Measurements from ENCODE around the gene GNPAT. TPM values are rescaled to one million over a fixed set of nuclear protein-coding genes. Genes with fewer than 3 reads are reported as not detected.

GNPAT gene
- total RNA-seq, 1 experiment from 2014 or later = 32.8 TPM

- POLR2A ChIA-PET = no interaction called here
- no peak for DNase-seq (ENCODE audit: low spot score)
- Mint-ChIP-seq H3K27ac (no peak overlapping the region; the same call in 1 of the 2 replicates), H3K27me3 (ENCODE audit: low read depth) (no peaks in the 10 kb centered on the region), H3K9me3 (no peaks in the 10 kb centered on the region), H3K4me1 (no peaks in the 10 kb centered on the region), H3K4me3 (no peak overlapping the region), H3K36me3 (peaks cover 9% of the 10 kb centered on the region)
- no peak for ATAC-seq
- CTCF ChIA-PET = no interaction called here
- TF ChIP-seq SMAD4 (CRISPR knock-in tag; IDR thresholded peaks at IDR 0.05) (no peak), ZNF416 (CRISPR knock-in tag; IDR thresholded peaks at IDR 0.05) (no peak)
These were observed 6.5 kb upstream of the GNPAT start for GRCh38 chr1:231234506-231234905.

GRCh38 chr1:231235526-231236207 is 5.3 kb upstream of the GNPAT start:
- POLR2A ChIA-PET = no interaction called here
- H3K27ac Mint-ChIP-seq = no peak overlapping the region
- H3K4me3 Mint-ChIP-seq = no peak overlapping the region
- CTCF ChIA-PET = no interaction called here
- H3K27me3 Mint-ChIP-seq (ENCODE audit: low read depth) = no peaks in the 10 kb centered on the region
- no peak for ATAC-seq
- H3K4me1 Mint-ChIP-seq = peaks cover 3% of the 10 kb centered on the region
- H3K36me3 Mint-ChIP-seq = peaks cover 9% of the 10 kb centered on the region
- no peak for DNase-seq (ENCODE audit: low spot score)
- no peaks in the 10 kb centered on the region for H3K9me3 Mint-ChIP-seq
- TF ChIP-seq SOX15 (CRISPR knock-in tag; IDR thresholded peaks at IDR 0.05) (no peak), EMX1 (CRISPR knock-in tag; IDR thresholded peaks at IDR 0.05) (no peak), GTF2I (CRISPR knock-in tag; conservative IDR thresholded peaks at IDR 0.05) (no peak), GRHL2 (CRISPR knock-in tag; IDR thresholded peaks at IDR 0.05; ENCODE audit: insufficient replicate concordance, severe bottlenecking) (no peak), ZNF317 (CRISPR knock-in tag; IDR thresholded peaks at IDR 0.05; ENCODE audit: borderline replicate concordance, low read depth) (no peak)

- Mint-ChIP-seq H3K4me1 (peaks cover 3% of the 10 kb centered on the region), H3K4me3 (no peak overlapping the region), H3K36me3 (peaks cover 9% of the 10 kb centered on the region), H3K27me3 (ENCODE audit: low read depth) (no peaks in the 10 kb centered on the region), H3K9me3 (no peaks in the 10 kb centered on the region), H3K27ac (no peak overlapping the region)
- TF ChIP-seq, protein P1, sequence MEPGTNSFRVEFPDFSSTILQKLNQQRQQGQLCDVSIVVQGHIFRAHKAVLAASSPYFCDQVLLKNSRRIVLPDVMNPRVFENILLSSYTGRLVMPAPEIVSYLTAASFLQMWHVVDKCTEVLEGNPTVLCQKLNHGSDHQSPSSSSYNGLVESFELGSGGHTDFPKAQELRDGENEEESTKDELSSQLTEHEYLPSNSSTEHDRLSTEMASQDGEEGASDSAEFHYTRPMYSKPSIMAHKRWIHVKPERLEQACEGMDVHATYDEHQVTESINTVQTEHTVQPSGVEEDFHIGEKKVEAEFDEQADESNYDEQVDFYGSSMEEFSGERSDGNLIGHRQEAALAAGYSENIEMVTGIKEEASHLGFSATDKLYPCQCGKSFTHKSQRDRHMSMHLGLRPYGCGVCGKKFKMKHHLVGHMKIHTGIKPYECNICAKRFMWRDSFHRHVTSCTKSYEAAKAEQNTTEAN (CRISPR knock-in tag; IDR thresholded peaks at IDR 0.05) = no peak
- TF ChIP-seq, protein P2, sequence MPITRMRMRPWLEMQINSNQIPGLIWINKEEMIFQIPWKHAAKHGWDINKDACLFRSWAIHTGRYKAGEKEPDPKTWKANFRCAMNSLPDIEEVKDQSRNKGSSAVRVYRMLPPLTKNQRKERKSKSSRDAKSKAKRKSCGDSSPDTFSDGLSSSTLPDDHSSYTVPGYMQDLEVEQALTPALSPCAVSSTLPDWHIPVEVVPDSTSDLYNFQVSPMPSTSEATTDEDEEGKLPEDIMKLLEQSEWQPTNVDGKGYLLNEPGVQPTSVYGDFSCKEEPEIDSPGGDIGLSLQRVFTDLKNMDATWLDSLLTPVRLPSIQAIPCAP (CRISPR knock-in tag; IDR thresholded peaks at IDR 0.05) = no peak
- no peak for TF ChIP-seq ZNF263 (CRISPR knock-in tag; IDR thresholded peaks at IDR 0.05; ENCODE audit: low read depth)
- TF ChIP-seq MXD4 (CRISPR knock-in tag; IDR thresholded peaks at IDR 0.05; ENCODE audit: borderline replicate concordance) = no peak
- TF ChIP-seq SMAD3 (CRISPR knock-in tag; IDR thresholded peaks at IDR 0.05; ENCODE audit: borderline replicate concordance) = no peak
- no peak for TF ChIP-seq ELF4 (CRISPR knock-in tag; IDR thresholded peaks at IDR 0.05; ENCODE audit: low read depth)
- no peak for TF ChIP-seq ZNF219 (CRISPR knock-in tag; IDR thresholded peaks at IDR 0.05; ENCODE audit: borderline replicate concordance)
- TF ChIP-seq, protein P3, sequence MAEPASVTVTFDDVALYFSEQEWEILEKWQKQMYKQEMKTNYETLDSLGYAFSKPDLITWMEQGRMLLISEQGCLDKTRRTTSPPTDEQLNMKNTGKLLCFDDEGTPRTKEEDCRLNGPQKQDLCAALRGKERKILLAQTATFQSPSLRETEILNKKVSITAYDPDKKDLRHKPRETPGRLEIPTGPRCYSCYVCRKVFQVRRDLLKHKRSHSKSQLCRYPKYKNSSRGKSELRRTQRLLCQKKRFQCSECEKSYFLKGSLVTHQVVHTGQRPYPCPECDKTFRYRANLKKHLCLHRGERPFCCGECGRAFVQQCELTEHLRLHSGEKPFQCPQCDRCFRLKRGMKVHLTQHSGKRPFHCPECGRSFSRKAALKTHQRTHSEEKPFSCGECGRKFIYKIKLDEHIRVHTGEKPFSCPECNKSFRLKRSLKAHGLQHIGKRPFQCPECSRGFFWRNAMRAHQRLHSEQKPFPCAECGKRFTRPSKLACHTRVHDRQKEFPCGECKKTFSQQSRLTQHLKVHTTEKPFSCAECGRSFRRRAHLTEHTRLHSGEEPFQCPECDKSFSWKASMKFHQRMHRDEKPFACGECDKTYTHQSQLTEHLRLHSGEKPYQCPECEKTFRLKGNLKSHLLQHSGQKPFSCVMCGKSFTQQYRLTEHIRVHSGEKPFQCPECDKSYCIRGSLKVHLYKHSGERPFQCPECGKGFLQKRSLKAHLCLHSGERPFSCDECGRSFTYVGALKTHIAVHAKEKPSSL (CRISPR knock-in tag; conservative IDR thresholded peaks at IDR 0.05) = no peak
- no peak for TF ChIP-seq CREB1 (CRISPR knock-in tag; IDR thresholded peaks at IDR 0.05)
- CTCF ChIA-PET = no interaction called here
- POLR2A ChIA-PET = no interaction called here
- no peak for ATAC-seq
- no peak for DNase-seq (ENCODE audit: low spot score)
These were observed 4.8 kb upstream of the GNPAT start for GRCh38 chr1:231236208-231236591.

- no peaks in the 10 kb centered on the region for H3K9me3 Mint-ChIP-seq
- ATAC-seq = no peak
- H3K27ac Mint-ChIP-seq = no peak overlapping the region
- POLR2A ChIA-PET = no interaction called here
- H3K36me3 Mint-ChIP-seq = peaks cover 9% of the 10 kb centered on the region
- H3K4me1 Mint-ChIP-seq = peaks cover 5% of the 10 kb centered on the region
- H3K27me3 Mint-ChIP-seq (ENCODE audit: low read depth) = no peaks in the 10 kb centered on the region
- TF ChIP-seq CREM (CRISPR knock-in tag; IDR thresholded peaks at IDR 0.05) (no peak), IRF2 (CRISPR knock-in tag; IDR thresholded peaks at IDR 0.05; ENCODE audit: borderline replicate concordance, low read depth) (no peak), USF1 (CRISPR knock-in tag; IDR thresholded peaks at IDR 0.05) (no peak), CREB1 (CRISPR knock-in tag; IDR thresholded peaks at IDR 0.05) (no peak), KAT7 (CRISPR knock-in tag; IDR thresholded peaks at IDR 0.05; ENCODE audit: borderline replicate concordance) (no peak), RORB (CRISPR knock-in tag; IDR thresholded peaks at IDR 0.05) (no peak)
- TF ChIP-seq, protein P4, sequence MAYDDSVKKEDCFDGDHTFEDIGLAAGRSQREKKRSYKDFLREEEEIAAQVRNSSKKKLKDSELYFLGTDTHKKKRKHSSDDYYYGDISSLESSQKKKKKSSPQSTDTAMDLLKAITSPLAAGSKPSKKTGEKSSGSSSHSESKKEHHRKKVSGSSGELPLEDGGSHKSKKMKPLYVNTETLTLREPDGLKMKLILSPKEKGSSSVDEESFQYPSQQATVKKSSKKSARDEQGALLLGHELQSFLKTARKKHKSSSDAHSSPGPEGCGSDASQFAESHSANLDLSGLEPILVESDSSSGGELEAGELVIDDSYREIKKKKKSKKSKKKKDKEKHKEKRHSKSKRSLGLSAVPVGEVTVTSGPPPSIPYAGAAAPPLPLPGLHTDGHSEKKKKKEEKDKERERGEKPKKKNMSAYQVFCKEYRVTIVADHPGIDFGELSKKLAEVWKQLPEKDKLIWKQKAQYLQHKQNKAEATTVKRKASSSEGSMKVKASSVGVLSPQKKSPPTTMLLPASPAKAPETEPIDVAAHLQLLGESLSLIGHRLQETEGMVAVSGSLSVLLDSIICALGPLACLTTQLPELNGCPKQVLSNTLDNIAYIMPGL (CRISPR knock-in tag; IDR thresholded peaks at IDR 0.05) = no peak
- CTCF ChIA-PET = no interaction called here
- no peak overlapping the region for H3K4me3 Mint-ChIP-seq
- DNase-seq (ENCODE audit: low spot score) = no peak
These were observed 4.1 kb upstream of the GNPAT start for GRCh38 chr1:231236938-231237337.
